Esophagus mucosa (tissue), 1 donor: ENCODE measurements around the gene TREML2. TPM values are rescaled to one million over a fixed set of nuclear protein-coding genes. Genes with fewer than 3 reads are reported as not detected.
A peak's percentile ranks its signal among the peaks of the same experiment; 100 is the strongest.

ENCODE experiments used
- ATAC-seq: fragments of 200-7000 bp; cut with Tn5 transposase; one replicate; pipeline ENCODE4 v1.9.1; 2020
- total RNA-seq: library from RNA; stranded (reverse); gene quantifications from one replicate; pipeline ENCODE4 v1.2.4, GENCODE V29; 2023
- donor health status: DM: yes; HTN: yes; CAD: no.

TREML2 gene
- total RNA-seq, 1 donor from 2014 or later = 0.04 TPM

GRCh38 chr6:41176189-41176588 lies 24.8 kb downstream of the TREML2 start:
- no peak for ATAC-seq

GRCh38 chr6:41175084-41175483 lies 25.9 kb downstream of the TREML2 start:
- no peak for ATAC-seq

- no peak for ATAC-seq
Measured at GRCh38 chr6:41174610-41175009, 26.3 kb downstream of the TREML2 start.

GRCh38 chr6:41171908-41172307 lies 29.0 kb downstream of the TREML2 start:
- ATAC-seq = no peak

GRCh38 chr6:41170547-41171160 lies 30.3 kb downstream of the TREML2 start:
- ATAC-seq = no peak

- ATAC-seq = no peak
Measured at GRCh38 chr6:41167173-41167963, 33.6 kb downstream of the TREML2 start.

- no peak for ATAC-seq
Measured at GRCh38 chr6:41164551-41165120, 36.3 kb downstream of the TREML2 start.

- no peak for ATAC-seq
Measured at GRCh38 chr6:41163419-41163717, 37.6 kb downstream of the TREML2 start.

- no peak for ATAC-seq
Measured at GRCh38 chr6:41162687-41163418, 38.1 kb downstream of the TREML2 start, which contains the start of gene TREM2. TSS of gene TREM2 (minus strand) at chr6:41163116. CDS start at chr6:41163082, 34 bp downstream.

- no peak for ATAC-seq
Measured at GRCh38 chr6:41161851-41162552, 38.9 kb downstream of the TREML2 start.

- peak; percentile 29 for ATAC-seq
Measured at GRCh38 chr6:41161380-41161779, 39.6 kb downstream of the TREML2 start.

- no peak for ATAC-seq
Measured at GRCh38 chr6:41160933-41161332, 40.0 kb downstream of the TREML2 start.

GRCh38 chr6:41159415-41160082 lies 41.4 kb downstream of the TREML2 start:
- no peak for ATAC-seq

GRCh38 chr6:41157323-41157722 lies 43.6 kb downstream of the TREML2 start:
- no peak for ATAC-seq

GRCh38 chr6:41156771-41157170 lies 44.2 kb downstream of the TREML2 start:
- no peak for ATAC-seq

GRCh38 chr6:41156001-41156400 lies 44.9 kb downstream of the TREML2 start:
- ATAC-seq = no peak

- ATAC-seq = no peak
Measured at GRCh38 chr6:41155132-41155805, 45.7 kb downstream of the TREML2 start.

- no peak for ATAC-seq
Measured at GRCh38 chr6:41153992-41154625, 46.8 kb downstream of the TREML2 start, which contains the start of gene TREML1. TSS of gene TREML1 (minus strand) at chr6:41154347. CDS start at chr6:41154288, 59 bp downstream.

- no peak for ATAC-seq
Measured at GRCh38 chr6:41153451-41153850, 47.5 kb downstream of the TREML2 start.

GRCh38 chr6:41150671-41151070 lies 50.3 kb downstream of the TREML2 start:
- no peak for ATAC-seq

- no peak for ATAC-seq
Measured at GRCh38 chr6:41147917-41148316, 53.0 kb downstream of the TREML2 start.
